BLaER1 (cell line): Measurements from ENCODE around the gene NAGLU.

Source experiments
- H3K27ac ChIP-seq: shearing (Covaris generic); formaldehyde crosslinking; 2 replicates; pipeline ENCODE4 v1.8.1; 2022
- H3K27me3 ChIP-seq: shearing (Covaris generic); formaldehyde crosslinking; 2 replicates; pipeline ENCODE4 v1.8.1; 2022
- H3K36me3 ChIP-seq: shearing (Covaris generic); formaldehyde crosslinking; 2 replicates; pipeline ENCODE4 v1.8.1; 2022
- H3K4me1 ChIP-seq: shearing (Covaris generic); formaldehyde crosslinking; 2 replicates; pipeline ENCODE4 v1.8.1; 2022
- H3K4me2 ChIP-seq: shearing (Covaris generic); formaldehyde crosslinking; 2 replicates; pipeline ENCODE4 v1.8.1; 2022
- H3K4me3 ChIP-seq: shearing (Covaris generic); formaldehyde crosslinking; 2 replicates; pipeline ENCODE4 v1.8.1; 2022
- H3K9ac ChIP-seq: shearing (Covaris generic); formaldehyde crosslinking; 2 replicates; pipeline ENCODE4 v1.8.1; 2022
- H3K9me3 ChIP-seq: shearing (Covaris generic); formaldehyde crosslinking; 2 replicates; pipeline ENCODE4 v1.8.1; 2022
- H4K20me1 ChIP-seq: shearing (Covaris generic); formaldehyde crosslinking; 2 replicates; pipeline ENCODE4 v1.8.1; 2022
- Cebpa-rat ChIP-seq: shearing (Covaris generic); IDR thresholded peaks from 2 replicates; pipeline ENCODE4 v1.8.1; 2022

NAGLU gene

DNA sequence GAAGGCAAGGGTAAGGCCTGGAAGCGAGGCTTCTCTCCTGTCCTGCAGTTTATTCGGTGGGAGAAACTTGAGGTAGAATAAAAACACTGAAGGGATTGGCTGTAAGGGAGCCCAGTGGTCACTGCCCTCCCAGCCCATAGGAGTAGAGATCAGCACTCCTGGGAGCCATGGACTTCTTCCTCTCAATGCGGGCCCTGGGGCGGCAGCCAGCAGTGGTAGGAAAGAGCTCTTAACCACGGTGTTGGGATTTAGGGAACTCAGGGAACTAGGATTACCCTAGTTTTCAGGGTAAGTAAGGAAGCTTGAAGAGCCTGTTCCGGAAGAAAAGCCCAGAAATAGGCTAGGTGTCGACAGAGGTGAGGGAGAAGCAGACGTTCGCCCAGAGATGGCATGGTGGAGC lies 23.8 kb upstream of the NAGLU start:
- Histone ChIP-seq H3K27ac (no peak overlapping the region), H3K4me1 (peaks cover 44% of the 10 kb centered on the region), H3K4me2 (peak overlapping the region; percentile 51), H3K9me3 (no peaks in the 10 kb centered on the region), H3K9ac (no peak overlapping the region), H4K20me1 (no peaks in the 10 kb centered on the region), H3K27me3 (no peaks in the 10 kb centered on the region), H3K36me3 (no peaks in the 10 kb centered on the region), H3K4me3 (no peak overlapping the region)
- no peak for TF ChIP-seq Cebpa-rat

DNA sequence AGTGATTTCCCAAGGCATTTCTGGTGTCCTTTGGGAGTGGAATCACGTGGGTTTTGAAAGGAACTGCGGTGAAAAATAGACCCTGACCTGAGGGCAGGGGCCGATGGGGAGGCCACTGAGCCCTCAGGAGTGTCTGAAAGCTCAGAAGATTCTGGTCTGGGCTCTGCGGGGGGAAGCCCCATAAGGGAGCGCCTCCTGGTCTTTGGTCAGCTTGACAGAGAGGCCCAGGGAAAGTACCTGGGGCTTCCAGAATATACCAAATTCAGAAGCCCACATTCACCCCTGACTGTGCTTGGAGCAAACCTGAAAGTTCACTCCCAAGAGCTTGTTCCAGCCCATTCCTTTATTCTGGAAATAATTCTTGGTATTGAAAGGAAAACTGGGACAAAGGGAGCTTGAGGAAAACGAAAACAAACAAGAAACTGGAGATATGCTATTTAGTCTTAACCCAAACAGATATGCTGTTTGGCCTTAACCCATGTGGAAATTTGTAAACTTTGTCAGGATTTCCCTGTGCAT lies 23.2 kb upstream of the NAGLU start:
- H4K20me1 ChIP-seq: no peaks in the 10 kb centered on the region
- no peak for TF ChIP-seq Cebpa-rat
- H3K4me1 ChIP-seq: peaks cover 50% of the 10 kb centered on the region
- no peaks in the 10 kb centered on the region for H3K36me3 ChIP-seq
- no peak overlapping the region for H3K4me3 ChIP-seq
- no peaks in the 10 kb centered on the region for H3K9me3 ChIP-seq
- no peak overlapping the region for H3K9ac ChIP-seq
- H3K27ac ChIP-seq: no peak overlapping the region
- peak overlapping the region; percentile 51 for H3K4me2 ChIP-seq
- no peaks in the 10 kb centered on the region for H3K27me3 ChIP-seq

DNA sequence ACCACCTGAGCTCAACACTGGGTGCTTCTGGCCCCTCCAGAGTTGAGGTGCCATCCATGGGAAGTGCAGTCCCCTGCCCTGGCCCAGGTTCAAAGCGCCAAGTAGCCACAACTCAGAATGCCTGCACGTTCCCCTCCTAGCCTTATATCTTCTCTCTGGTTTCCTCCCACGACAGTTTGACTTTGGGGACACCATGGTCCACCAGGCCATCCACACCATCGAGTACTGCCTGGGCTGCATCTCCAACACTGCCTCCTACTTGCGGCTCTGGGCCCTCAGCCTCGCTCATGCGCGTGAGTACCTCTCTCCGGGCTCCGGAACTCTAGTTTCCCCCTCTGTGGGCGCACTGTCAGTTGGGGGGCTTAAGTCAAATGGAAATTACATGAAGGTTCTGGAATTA lies 22.4 kb upstream of the NAGLU start:
- no peaks in the 10 kb centered on the region for H4K20me1 ChIP-seq
- peaks cover 51% of the 10 kb centered on the region for H3K4me1 ChIP-seq
- H3K36me3 ChIP-seq: no peaks in the 10 kb centered on the region
- H3K27me3 ChIP-seq: no peaks in the 10 kb centered on the region
- H3K4me3 ChIP-seq: no peak overlapping the region
- TF ChIP-seq Cebpa-rat: no peak
- H3K9me3 ChIP-seq: no peaks in the 10 kb centered on the region
- H3K27ac ChIP-seq: no peak overlapping the region
- no peak overlapping the region for H3K4me2 ChIP-seq
- H3K9ac ChIP-seq: no peak overlapping the region

DNA sequence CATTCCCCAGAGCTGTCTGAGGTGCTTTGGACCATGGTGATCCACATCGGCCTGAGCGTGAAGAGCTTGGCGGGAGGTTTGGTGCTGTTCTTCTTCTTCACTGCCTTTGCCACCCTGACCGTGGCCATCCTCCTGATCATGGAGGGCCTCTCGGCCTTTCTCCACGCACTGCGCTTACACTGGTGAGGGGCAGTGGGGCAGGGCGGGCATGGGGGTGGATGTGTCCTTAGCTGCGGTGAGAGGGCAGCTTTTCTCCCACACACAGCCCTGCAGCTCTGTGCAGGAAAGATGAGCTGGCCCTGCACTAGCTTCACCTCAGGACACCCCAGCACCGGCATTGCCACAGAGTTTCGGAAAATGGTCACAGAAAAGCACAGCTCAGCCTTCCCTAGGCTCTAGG lies 21.8 kb upstream of the NAGLU start:
- Histone ChIP-seq H3K27ac (no peak overlapping the region), H3K9ac (no peak overlapping the region), H3K27me3 (no peaks in the 10 kb centered on the region), H3K4me2 (no peak overlapping the region), H3K4me1 (peaks cover 51% of the 10 kb centered on the region), H3K9me3 (no peaks in the 10 kb centered on the region), H4K20me1 (no peaks in the 10 kb centered on the region), H3K36me3 (no peaks in the 10 kb centered on the region), H3K4me3 (no peak overlapping the region)
- TF ChIP-seq Cebpa-rat: no peak

DNA sequence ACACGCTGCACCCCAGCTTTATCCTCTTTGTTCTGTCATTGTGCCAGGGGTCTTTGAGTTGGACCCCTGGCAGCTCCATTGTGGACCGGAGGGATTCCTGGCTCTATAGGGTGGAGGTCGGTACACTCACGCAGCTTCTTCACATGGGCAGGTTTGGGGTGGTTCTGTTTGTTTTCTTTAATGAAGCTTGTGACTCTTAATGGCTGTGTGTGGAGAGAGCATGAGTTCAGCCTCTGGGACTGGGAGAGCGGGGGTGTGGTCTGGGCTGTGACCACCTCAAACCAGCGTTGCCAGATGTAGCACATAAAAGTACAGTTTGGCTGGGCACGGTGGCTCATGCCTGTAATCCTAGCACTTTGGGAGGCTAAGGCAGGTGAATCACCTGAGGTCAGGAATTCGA lies 21.2 kb upstream of the NAGLU start:
- H4K20me1 ChIP-seq: no peaks in the 10 kb centered on the region
- H3K4me1 ChIP-seq: peaks cover 46% of the 10 kb centered on the region
- no peak for TF ChIP-seq Cebpa-rat
- H3K36me3 ChIP-seq: no peaks in the 10 kb centered on the region
- no peak overlapping the region for H3K4me2 ChIP-seq
- H3K4me3 ChIP-seq: no peak overlapping the region
- no peak overlapping the region for H3K9ac ChIP-seq
- H3K9me3 ChIP-seq: no peaks in the 10 kb centered on the region
- H3K27ac ChIP-seq: no peak overlapping the region
- no peaks in the 10 kb centered on the region for H3K27me3 ChIP-seq

DNA sequence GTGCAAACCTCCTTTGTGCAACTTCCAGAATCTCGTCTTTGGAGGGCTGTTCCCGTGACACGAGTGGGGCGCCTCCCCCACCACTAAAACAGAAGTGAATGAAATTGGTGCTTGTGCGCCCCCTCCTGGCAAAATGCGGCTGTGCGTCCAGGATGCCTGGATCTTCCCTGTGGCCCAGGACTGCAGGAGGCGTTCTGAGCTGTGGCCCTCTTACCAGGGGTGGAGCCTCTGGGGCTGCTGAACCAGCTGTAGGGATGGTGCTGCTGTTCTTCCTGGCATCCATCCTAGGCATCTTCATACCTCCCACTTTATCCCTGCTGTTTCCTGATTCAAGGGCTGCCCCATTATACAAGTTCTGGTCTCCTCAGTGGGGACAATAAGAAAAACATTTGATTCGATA lies 18.5 kb upstream of the NAGLU start:
- no peak overlapping the region for H3K9ac ChIP-seq
- TF ChIP-seq Cebpa-rat: no peak

DNA sequence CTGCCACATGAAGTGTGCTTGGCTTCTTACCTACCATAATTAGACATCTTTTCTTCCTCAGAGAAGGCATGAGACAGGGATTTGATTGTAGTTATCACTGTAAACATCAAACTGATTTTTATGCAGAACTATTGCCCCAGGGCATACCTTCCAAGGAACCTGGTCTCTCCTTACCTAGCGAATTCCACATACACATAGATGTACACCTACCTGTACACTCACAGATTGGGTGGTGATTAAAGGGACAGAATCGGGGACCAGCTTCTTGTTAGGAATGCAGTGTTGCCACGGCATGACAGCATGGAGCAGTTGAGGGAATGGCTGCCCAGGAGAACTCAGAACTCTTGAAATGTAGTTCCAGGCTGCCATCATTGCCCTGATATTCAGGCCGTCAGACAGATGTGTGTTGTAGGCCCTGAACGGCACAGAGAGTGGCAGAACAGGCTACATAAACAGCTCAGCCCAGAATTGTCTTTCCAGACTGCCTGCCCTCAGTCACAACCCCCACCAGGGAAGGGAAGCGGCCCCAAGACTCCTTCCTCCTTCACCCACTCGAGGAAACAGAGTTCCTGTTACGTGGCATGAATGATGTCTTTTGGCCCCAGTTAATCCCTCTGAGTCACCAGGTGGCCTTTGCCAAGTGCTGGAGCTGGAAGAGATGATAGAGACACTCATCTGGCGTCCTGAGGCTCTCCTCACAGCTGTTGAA lies 17.8 kb upstream of the NAGLU start:
- H3K9me3 ChIP-seq: no peaks in the 10 kb centered on the region
- no peak overlapping the region for H3K4me3 ChIP-seq
- peaks cover 33% of the 10 kb centered on the region for H3K4me1 ChIP-seq
- H3K27ac ChIP-seq: no peak overlapping the region
- no peak for TF ChIP-seq Cebpa-rat
- H3K9ac ChIP-seq: peak overlapping the region; percentile 30; the same call in 1 of the 2 replicates
- peak overlapping the region; percentile 58 for H3K4me2 ChIP-seq
- H4K20me1 ChIP-seq: no peaks in the 10 kb centered on the region
- no peaks in the 10 kb centered on the region for H3K27me3 ChIP-seq
- H3K36me3 ChIP-seq: no peaks in the 10 kb centered on the region

More for the DNA sequence above, 18.5 kb upstream of the NAGLU start:
- Histone ChIP-seq H4K20me1 (no peaks in the 10 kb centered on the region), H3K36me3 (no peaks in the 10 kb centered on the region), H3K9me3 (no peaks in the 10 kb centered on the region), H3K4me3 (no peak overlapping the region), H3K4me1 (peaks cover 37% of the 10 kb centered on the region), H3K27me3 (no peaks in the 10 kb centered on the region), H3K27ac (no peak overlapping the region), H3K4me2 (0 out of 2 replicates have a peak overlapping the region, but pooled peaks have one; percentile 2)

DNA sequence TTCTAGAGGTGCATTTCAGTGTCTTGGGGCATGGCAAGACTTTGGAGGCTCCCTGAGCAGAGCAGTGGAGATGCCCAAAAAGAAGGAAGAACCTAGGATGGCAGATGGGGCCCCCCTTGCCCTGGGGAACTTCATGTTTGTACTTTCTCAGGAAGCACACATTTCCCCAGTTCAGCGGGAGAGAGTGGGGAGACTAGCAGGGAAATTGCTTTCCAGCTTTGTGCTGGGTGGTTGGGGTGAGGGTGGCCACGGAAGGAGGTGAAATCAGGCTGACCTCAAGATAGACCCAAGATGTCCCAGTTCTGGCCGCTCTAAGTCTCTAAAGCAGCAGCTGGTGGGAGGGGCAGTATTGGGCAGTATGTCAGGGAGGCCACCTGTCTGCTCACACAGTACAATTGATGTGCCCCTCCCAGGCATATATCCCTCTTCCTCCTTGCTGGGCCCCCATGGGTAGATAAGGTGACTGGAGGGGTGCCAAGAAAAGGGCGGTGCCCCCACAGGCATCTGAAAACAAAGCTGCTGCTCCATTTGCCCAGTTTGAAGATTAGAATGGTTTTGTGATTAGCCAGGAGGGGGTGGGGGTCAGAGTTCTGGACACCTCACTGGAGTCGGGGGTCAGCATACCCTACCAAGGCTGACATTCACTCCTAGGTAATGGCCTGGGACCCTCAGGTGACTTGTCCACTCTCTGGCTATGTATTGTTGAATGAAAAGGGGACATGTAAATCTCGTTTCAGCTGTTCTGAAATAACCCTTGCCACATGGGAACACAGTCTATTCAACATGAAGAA lies 17.1 kb upstream of the NAGLU start:
- H3K36me3 ChIP-seq: no peaks in the 10 kb centered on the region
- H3K27ac ChIP-seq: no peak overlapping the region
- H3K4me3 ChIP-seq: no peak overlapping the region
- no peaks in the 10 kb centered on the region for H4K20me1 ChIP-seq
- H3K9me3 ChIP-seq: no peaks in the 10 kb centered on the region
- peak overlapping the region; percentile 58 for H3K4me2 ChIP-seq
- no peaks in the 10 kb centered on the region for H3K27me3 ChIP-seq
- H3K4me1 ChIP-seq: peaks cover 33% of the 10 kb centered on the region
- no peak for TF ChIP-seq Cebpa-rat
- H3K9ac ChIP-seq: peak overlapping the region; percentile 30; the same call in 1 of the 2 replicates

DNA sequence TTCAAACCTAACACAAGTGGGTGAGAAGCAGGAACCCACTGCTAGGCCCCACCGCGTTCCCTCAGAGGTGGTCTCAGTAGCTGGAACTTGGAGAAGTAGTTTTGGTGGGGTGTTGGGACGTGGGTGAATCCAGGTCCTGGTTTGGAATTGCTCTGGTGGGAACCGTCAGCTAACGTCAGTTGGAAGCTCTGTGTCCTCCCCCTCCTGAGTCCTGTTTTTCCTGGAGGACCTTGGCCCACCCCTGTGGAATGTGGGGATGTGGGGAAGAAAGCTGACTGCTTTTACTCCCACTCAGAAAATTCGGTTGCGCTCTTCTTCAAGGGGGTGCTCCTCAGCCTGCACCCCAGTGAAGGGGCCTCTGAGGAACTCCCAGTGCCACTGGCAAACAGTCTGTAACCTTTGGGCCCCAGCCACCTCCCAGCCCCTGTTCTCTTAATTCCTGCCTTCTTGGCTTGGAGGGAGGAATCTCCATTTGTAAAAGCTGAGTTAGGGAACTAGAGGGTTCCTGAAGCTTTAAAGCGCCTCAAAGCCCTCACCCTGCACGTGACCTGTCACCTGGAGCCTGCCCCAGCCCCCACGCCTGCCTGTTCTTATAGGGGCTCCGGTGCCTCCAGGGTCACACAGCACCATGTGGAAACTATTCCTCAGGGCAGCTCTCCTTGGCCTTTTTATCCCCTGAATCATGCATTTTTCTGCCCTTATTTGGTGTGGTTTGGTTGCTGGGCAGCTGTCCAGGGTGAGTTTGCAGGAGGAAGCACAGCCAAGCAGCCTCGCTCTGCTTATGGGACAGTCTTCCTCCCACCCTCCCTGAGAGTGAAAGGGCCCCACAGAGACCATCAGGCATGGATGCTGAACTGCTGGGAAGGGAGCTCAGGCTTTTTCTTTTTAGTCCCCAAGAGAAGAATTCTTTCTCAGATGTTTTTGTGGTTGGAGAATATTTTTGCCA lies 16.2 kb upstream of the NAGLU start:
- Histone ChIP-seq H3K27me3 (no peaks in the 10 kb centered on the region), H3K4me1 (peaks cover 33% of the 10 kb centered on the region), H3K27ac (no peak overlapping the region), H3K9me3 (no peaks in the 10 kb centered on the region), H4K20me1 (no peaks in the 10 kb centered on the region), H3K36me3 (no peaks in the 10 kb centered on the region), H3K4me2 (0 out of 2 replicates have a peak overlapping the region, but pooled peaks have one; percentile 58), H3K9ac (no peak overlapping the region), H3K4me3 (no peak overlapping the region)
- TF ChIP-seq Cebpa-rat: no peak
